Measurements from ENCODE around the gene COL1A1.

DNA sequence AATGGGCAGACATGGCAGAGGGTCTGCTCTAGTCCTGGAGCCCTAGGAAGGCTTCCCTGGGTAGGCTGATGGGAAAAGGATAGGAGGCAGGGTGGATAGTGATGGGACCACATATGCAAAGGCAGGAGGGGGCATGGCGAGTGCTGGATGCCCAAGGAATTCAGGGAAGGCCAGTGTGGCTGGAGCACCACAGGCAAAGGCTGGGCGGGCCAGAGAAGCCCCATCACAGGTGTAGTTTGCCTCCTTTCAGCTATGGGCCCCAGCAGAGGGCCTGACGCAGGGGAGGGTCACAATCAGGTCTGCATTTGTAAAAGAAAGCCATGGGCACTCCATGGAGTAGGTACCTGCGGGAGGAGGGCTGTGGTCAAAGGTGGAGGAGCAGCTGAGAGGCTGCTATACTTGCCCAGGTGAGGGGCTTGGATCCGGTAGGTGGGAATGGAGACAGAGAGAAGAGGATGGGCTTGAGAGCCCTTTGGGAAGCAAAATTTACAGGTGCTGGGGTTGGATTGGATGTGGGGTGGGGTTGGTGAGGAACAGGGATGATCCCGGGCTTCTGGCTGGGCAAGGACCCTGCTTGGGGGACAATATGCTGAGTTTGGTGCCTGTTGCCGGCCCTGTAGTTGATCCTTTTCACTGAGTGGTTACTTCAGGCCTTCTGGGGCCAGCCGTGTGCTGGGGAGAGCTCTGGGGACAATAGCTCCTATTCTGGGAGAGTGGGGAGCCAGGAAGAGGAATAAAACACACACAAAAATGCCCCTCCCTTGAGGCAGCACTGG lies 6.5 kb upstream of the COL1A1 start:
- TF ChIP-seq POLR2A (IDR thresholded peaks at IDR 0.05) (no peak), CTCF (IDR thresholded peaks at IDR 0.05) (no peak)

All from testis (tissue), 2 donors.